Stomach (tissue), 9 donors: Measurements from ENCODE around the gene GABRD. TPM values are rescaled to one million over a fixed set of nuclear protein-coding genes. Genes with fewer than 3 reads are reported as not detected.

Experiments
- DNase-seq, 2 donors: peaks; one replicate each; pipeline versions ENCODE4 v3.0.0 to v3.0.0-alpha.2; 2013 to 2019
- H3K27ac ChIP-seq, 5 donors: fragments of 200-600 bp in 4 of 5; sonication (generic) in 4 of 5; one replicate each; pipeline ENCODE4 v1.5.1; 2013 to 2019; ENCODE audit warnings: mild to moderate bottlenecking in 1 of 5, moderate library complexity in 1 of 5
- H3K27me3 ChIP-seq, 3 donors: fragments of 200-600 bp; sonication (generic); one replicate each; pipeline ENCODE4 v1.5.1; 2017 to 2019; ENCODE audit warnings: mixed run types in 1 of 3
- H3K36me3 ChIP-seq, 4 donors: fragments of 200-600 bp; sonication (generic); 1 replicate in 3 of 4; 2 replicates in 1 of 4; pipeline ENCODE4 v1.5.1; 2016 to 2019
- H3K4me1 ChIP-seq, 4 donors: fragments of 200-600 bp; sonication (generic); one replicate each; pipeline ENCODE4 v1.5.1; 2016 to 2019
- H3K4me3 ChIP-seq, 4 donors: fragments of 200-600 bp; sonication (generic) in 3 of 4; one replicate each; pipeline ENCODE4 v1.5.1; 2016 to 2019; ENCODE audit warnings: mild to moderate bottlenecking in 1 of 4
- H3K9me3 ChIP-seq, 4 donors: fragments of 200-600 bp; sonication (generic); one replicate each; pipeline ENCODE4 v1.5.1; 2016 to 2019
- EP300 ChIP-seq: sonication (generic); formaldehyde crosslinking; IDR thresholded peaks from one replicate; pipeline ENCODE4 v1.6.1; 2017; ENCODE audit warnings: antibody characterized with exemption
- POLR2A ChIP-seq, 4 donors: fragments of 450-650 bp; IDR thresholded peaks; one replicate each; pipeline ENCODE4 v1.6.1; 2016; ENCODE audit warnings: antibody characterized with exemption in 4 of 4, control low read depth in 2 of 4, mild to moderate bottlenecking in 1 of 4, moderate library complexity in 1 of 4
- POLR2AphosphoS5 ChIP-seq, 3 donors: sonication (generic); formaldehyde crosslinking; IDR thresholded peaks; one replicate each; pipeline ENCODE4 v1.6.1; 2016; ENCODE audit warnings: antibody characterized with exemption in 3 of 3
- WGBS, 5 donors: extraction: QIAGEN DNeasy Blood & Tissue Kit in 3 of 5; methylation state at CpG; one replicate each; pipeline versions ENCODE4 v1.1.5 to v1.1.7; 2013 to 2018; 5-methylcytosine and 5-hydroxymethylcytosine counted together
- intact Hi-C: fragments of 100-400 bp; cut with DNase I; formaldehyde crosslinking; loops from one replicate; pipeline ENCODE4 v1.15.1; 2023; ENCODE audit warnings: low total_unique reads
- polyA plus RNA-seq, 3 donors: library from polyadenylated mRNA; stranded (reverse); fragments of 200-250 nt; gene quantifications; one replicate each; pipeline ENCODE4 v1.2.3, GENCODE V29; 2013
- total RNA-seq, 5 donors: library from RNA; depleted of rRNA; stranded (reverse); fragments of >200 nt; gene quantifications; one replicate each; pipeline versions ENCODE4 v1.1.0 to v1.2.3, GENCODE V29; 2014 to 2016
- TF ChIP-seq, protein P1 (sequence below), 7 experiments: fragments of 450-650 bp in 4 of 7; fragments of 200-600 bp in 3 of 7; sonication (generic) in 3 of 7; IDR thresholded peaks; one replicate each; pipeline ENCODE4 v1.5.1; 2016 to 2019; ENCODE audit warnings: antibody characterized with exemption in 7 of 7, control low read depth in 2 of 7, mild to moderate bottlenecking in 1 of 7
- donor health status: healthy with polysubstance abuse.
- donor health status: Bipolar disorder and iron deficiency.
- donor health status: healthy.

Gene GABRD
- total and polyA plus RNA-seq, 8 donors, result 0.50 to 1.5 (median 0.95) TPM; not detected in 5

DNA sequence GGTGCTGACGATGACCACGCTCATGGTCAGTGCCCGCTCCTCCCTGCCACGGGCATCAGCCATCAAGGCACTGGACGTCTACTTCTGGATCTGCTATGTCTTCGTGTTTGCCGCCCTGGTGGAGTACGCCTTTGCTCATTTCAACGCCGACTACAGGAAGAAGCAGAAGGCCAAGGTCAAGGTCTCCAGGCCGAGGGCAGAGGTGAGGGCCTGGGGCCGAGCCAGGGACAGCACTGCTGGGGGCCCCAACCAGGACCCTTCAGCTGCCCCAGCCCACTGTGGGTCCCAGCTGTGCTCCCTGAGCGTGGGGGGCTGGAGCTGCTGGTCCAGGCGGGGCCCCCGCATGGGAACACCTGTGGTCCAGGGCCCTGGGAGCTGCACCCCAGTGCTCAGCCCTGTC, 10.4 kb downstream of the GABRD start:
- H3K4me3 ChIP-seq, result no peak overlapping the region
- no peaks in the 10 kb centered on the region for H3K9me3 ChIP-seq
- DNase-seq, result no peak
- intact Hi-C loops, result no loop called here
- 77 to 91% (median 90%) methylated on average over 12 to 15 of the region's 15 CpGs for WGBS, 5 donors
- no peaks in the 10 kb centered on the region for H3K36me3 ChIP-seq
- H3K27me3 ChIP-seq, result peaks cover 0 to 45% (median under 1%) of the 10 kb centered on the region in 3 donors
- H3K27ac ChIP-seq, result no peak overlapping the region
- TF ChIP-seq POLR2AphosphoS5 (IDR thresholded peaks at IDR 0.05) (no peak), EP300 (no peak), POLR2A (IDR thresholded peaks at IDR 0.05) (no peak)
- TF ChIP-seq, protein P1, sequence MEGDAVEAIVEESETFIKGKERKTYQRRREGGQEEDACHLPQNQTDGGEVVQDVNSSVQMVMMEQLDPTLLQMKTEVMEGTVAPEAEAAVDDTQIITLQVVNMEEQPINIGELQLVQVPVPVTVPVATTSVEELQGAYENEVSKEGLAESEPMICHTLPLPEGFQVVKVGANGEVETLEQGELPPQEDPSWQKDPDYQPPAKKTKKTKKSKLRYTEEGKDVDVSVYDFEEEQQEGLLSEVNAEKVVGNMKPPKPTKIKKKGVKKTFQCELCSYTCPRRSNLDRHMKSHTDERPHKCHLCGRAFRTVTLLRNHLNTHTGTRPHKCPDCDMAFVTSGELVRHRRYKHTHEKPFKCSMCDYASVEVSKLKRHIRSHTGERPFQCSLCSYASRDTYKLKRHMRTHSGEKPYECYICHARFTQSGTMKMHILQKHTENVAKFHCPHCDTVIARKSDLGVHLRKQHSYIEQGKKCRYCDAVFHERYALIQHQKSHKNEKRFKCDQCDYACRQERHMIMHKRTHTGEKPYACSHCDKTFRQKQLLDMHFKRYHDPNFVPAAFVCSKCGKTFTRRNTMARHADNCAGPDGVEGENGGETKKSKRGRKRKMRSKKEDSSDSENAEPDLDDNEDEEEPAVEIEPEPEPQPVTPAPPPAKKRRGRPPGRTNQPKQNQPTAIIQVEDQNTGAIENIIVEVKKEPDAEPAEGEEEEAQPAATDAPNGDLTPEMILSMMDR (IDR thresholded peaks at IDR 0.05), result no peak
- peaks cover 0 to 15% (median 4%) of the 10 kb centered on the region in 4 donors for H3K4me1 ChIP-seq

DNA sequence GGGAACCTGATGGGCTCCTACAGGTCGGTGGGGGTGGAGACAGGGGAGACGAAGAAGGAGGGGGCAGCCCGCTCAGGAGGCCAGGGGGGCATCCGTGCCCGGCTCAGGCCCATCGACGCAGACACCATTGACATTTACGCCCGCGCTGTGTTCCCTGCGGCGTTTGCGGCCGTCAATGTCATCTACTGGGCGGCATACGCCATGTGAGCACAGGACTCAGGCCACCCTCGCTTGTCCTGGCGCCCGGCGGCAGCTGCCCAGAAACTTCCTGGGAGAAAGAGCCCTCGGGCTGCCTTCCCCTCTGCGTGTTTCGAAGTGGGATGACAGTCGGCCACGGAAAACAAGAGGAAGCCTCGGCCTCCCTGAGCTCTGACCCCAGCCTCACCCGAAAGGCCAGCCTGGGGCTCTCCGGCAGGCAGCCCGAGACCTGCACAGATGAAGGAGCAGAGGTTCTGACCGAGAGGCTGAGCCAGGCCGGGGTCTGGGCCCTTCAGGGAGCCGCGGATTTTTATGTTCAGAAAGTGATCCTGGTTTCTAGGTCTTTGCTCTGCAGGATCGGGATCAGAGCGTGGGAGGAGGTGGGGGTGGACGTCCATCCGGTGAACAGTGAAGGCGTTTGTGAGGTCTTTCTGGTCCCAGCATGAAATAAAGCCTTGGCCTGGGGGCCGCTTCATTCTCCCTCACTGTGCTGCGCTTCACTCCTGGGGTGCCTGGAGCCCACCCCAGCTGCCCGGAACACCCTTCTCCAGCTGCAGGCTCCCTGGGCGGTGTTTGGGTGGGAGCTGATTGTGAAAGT, 11.1 kb downstream of the GABRD start:
- H3K27me3 ChIP-seq, result peaks cover 0 to 45% (median 0%) of the 10 kb centered on the region in 3 donors
- WGBS, 5 donors, result 86 to 88% (median 88%) methylated on average over 12 to 42 of the region's 42 CpGs
- no peak for DNase-seq
- no peak overlapping the region for H3K4me3 ChIP-seq
- no peaks in the 10 kb centered on the region for H3K36me3 ChIP-seq
- intact Hi-C loops, result no loop called here
- TF ChIP-seq POLR2AphosphoS5 (IDR thresholded peaks at IDR 0.05), result no peak
- H3K9me3 ChIP-seq, result no peaks in the 10 kb centered on the region
- H3K4me1 ChIP-seq, result peaks cover 0 to 10% (median 3%) of the 10 kb centered on the region in 4 donors
- H3K27ac ChIP-seq, result no peak overlapping the region

DNA sequence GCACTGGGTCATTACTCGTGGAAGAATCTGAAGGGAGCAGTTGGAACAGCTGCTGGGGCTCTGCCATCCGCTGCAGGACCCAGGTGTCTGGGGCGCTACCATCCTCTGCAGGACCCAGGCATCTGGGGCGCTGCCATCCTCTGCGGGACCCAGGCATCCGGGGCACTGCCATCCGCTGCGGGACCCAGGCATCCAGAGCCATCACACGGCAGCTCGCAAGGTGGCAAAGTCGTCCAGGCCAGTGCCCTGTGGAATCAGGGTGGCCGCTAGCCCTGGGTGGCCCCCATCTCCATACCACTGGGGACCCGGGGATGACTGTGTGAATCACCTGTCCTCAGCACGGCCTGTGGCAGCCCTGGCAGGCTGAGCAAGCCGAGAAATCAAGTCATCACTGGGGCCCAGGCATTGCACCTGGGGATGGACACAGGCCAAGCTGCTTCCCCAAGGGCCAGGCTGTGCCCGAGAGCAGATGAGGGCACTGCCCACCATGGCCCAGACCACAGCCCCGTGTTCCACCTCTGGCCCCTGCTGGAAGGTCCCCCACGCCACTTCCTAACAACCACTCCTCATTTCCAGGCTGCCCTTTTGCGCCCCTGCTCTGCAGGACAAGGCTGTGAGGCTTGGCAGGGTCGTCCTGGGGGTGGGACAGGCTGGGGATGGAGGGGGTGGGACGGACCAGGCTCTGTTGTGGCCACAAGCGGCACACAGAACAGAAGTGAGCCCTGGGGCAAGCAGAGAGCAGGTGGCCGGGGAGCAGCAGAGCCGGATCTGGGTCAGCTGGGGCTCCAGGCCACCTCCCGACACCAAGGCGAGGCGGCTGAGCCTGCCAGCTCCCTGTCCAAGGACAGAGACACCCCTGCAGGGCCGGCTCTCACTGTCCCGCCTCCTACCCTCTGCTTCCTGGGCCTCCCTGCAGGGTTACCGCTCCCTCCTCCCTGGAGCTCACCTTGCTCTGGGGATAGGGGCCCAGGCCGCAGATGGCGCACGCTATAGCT, 12.7 kb downstream of the GABRD start:
- 50 to 77% (median 72%) methylated on average over 11 to 33 of the region's 33 CpGs for WGBS, 5 donors
- peaks cover 0 to 43% (median 0%) of the 10 kb centered on the region in 3 donors for H3K27me3 ChIP-seq
- no peak overlapping the region for H3K4me3 ChIP-seq
- DNase-seq, result no peak
- TF ChIP-seq, protein P1 (IDR thresholded peaks at IDR 0.05), result no peak
- TF ChIP-seq POLR2A (IDR thresholded peaks at IDR 0.05) (no peak), POLR2AphosphoS5 (IDR thresholded peaks at IDR 0.05) (no peak), EP300 (no peak)
- no peaks in the 10 kb centered on the region for H3K9me3 ChIP-seq
- no peaks in the 10 kb centered on the region for H3K36me3 ChIP-seq
- intact Hi-C loops, result no loop called here
- H3K27ac ChIP-seq, result no peak overlapping the region
- H3K4me1 ChIP-seq, result no peaks in the 10 kb centered on the region

DNA sequence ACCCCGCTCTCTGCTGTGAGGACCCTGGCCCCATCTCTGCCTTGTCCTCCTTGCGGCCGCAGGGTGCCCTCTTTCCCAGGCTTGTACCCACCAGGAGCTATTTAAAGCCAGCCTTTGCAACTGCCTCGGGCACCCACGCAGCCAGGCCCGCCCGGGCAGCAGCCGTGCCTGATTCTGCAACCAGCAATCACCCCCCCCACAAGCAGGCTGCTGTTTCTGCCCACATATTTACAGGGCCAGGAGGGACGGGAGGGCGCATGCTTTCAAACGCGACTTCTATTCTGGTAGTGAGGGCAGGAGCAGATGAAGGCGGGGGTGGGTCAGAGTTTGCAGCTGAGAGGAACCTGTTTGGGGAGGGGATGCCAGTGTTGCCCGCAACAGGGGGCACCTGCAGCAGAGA, 13.6 kb downstream of the GABRD start:
- no peak for TF ChIP-seq POLR2A (IDR thresholded peaks at IDR 0.05)
- TF ChIP-seq, protein P1 (IDR thresholded peaks at IDR 0.05), result no peak
- TF ChIP-seq EP300, result no peak
- no peak for TF ChIP-seq POLR2AphosphoS5 (IDR thresholded peaks at IDR 0.05)
- Histone ChIP-seq H3K4me1 (no peaks in the 10 kb centered on the region), H3K27me3 (peaks cover 0 to 43% (median 0%) of the 10 kb centered on the region in 3 donors), H3K4me3 (no peak overlapping the region), H3K27ac (no peak overlapping the region), H3K9me3 (no peaks in the 10 kb centered on the region), H3K36me3 (no peaks in the 10 kb centered on the region)
- WGBS, 5 donors, result 74 to 84% (median 77%) methylated on average over 14 of the region's 14 CpGs
- no peak for DNase-seq
- intact Hi-C loops, result no loop called here
